HG03442 (cell line): ENCODE measurements around the gene ID3.

Source experiments
- ATAC-seq: cut with Tn5 transposase; IDR thresholded peaks from one replicate; pipeline ENCODE4 v1.9.1; 2021; ENCODE audit warnings: mild to moderate bottlenecking, moderate library complexity; ENCODE audit not compliant: unreplicated experiment

ID3 gene

DNA sequence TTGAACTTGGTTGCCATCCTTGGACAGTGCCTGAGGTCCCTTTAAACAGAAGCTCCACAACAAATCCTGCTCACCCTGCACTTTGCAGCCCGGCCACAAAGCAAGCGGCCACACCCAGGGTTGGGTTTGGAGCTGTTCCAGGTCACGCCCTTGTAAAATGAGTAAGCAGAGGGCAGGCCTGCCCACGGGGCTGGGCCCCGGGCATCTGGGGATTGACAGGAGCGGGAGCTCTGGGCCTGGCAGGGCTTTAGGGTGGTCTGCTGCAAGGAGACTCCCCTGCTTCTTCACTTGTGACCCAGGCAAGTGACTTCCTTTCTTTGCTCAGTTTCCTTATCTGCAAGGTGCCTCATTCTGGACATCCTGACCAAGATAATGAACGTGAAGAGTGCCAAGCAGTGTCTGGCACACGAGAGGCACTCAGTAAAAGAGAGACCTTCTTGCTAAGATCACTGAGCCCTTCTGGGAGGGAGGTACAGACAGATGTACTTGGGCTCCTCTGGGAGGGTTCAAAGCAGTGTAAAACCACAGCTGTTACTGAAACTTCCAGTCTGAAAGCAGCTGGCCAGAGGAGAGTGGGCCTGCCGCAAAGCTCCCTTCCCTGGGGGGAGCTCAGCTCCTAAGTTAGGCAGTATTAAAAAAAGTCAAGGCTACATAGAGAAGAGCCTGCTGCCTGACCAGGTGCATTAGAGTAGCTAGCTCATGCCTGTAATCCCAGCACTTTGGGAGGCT, 30.9 kb downstream of the ID3 start:
- ATAC-seq: no peak

DNA sequence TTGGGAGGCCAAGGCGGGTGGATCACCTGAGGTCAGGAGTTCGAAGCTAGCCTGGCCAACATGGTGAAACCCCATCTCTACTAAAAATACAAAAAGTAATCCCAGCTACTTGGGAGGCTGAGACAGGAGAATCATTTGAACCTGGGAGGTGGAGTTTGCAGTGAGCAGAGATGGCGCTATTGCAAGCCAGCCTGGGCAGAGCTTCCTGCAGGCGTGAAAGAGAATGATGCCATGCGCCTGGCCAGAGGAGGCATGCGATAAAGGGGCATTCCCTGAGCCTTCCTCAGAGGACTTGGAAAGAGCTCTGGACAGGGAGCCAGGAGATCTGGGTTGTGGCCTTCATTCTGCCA, 31.4 kb downstream of the ID3 start:
- no peak for ATAC-seq

DNA sequence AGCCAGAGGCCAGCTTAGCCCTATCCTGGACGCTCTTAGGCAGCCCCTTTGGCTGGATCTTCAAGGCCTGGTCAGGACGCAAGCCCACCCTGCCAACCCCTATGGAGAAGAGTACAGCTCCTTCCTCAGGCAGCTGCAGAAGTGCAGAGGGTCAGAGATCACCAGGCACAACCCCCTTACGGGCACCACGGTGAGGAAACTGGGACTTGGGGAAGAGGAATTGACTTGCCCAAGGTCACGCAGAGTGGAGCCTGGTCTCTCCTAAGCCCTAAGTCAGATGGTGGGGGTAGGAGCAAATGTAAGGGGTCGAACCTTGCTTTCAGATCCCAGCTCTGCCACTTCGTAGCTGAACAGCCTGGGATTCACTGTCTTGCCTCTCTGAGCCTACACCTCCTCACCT, 31.9 kb downstream of the ID3 start:
- no peak for ATAC-seq

DNA sequence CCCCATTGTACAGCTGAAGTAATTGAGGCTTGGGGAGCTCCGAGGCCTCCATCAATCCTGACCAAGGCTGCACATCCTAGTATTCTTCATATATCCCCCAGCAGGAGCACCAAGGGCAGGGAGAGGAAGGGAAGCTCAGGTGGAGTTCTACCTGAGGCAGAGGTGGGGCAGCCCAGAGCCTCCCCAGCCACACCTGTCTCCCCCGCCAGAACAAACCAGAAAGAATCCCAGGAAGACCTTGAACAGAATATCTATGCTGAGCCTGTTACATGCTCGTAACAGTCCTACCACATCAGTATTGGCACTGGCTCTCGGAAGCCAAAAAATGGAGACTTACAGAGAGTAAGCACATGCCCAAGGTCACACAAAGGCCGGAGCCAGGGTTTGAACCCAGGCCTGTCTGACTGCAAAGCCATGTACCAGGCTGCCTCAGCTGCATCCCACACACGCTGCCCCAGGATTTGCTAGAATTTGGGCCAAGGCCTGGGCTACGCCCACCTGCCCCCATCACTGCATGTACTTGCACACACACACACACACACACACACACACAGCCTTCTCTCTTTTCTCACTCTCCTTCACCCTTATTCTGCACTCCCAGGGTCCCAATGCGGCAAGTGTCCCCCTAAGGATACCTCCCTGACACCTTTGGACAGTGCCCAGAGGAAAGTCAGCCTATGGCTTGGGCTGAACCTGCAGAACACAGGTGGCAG, 32.8 kb downstream of the ID3 start:
- no peak for ATAC-seq

DNA sequence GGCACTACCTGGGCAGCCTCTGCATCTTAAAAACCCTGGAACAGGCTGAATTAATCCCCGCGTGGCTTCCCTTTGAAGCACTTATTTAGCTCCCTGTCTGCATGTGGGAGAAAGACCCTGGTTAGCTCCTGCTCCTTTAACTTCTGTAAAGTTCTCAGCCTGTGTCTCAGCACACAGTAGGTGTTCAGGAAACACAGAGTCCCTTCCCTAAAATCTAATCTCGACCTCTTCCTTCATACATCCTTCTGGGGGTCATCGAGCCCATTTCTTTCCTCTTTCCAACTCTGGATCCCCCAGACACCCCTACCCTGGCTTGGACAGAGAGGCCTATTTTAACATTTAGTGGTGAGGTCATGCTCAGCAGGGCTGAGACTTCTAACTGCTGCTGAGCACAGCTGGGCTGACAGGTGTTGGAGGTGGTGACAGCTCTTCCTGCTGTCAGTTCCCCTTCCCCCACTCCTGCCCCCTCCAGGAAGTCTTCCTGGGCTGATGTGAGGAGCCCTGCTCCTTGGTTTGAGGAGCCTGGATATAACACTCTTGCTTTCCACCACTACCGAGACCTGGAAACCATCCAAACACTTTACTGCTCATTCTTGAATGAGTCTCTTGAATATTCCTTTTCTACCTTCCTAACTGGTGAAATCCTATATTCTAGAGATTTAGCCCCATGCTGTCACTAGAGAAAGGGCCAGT, 33.6 kb downstream of the ID3 start:
- ATAC-seq: no peak

DNA sequence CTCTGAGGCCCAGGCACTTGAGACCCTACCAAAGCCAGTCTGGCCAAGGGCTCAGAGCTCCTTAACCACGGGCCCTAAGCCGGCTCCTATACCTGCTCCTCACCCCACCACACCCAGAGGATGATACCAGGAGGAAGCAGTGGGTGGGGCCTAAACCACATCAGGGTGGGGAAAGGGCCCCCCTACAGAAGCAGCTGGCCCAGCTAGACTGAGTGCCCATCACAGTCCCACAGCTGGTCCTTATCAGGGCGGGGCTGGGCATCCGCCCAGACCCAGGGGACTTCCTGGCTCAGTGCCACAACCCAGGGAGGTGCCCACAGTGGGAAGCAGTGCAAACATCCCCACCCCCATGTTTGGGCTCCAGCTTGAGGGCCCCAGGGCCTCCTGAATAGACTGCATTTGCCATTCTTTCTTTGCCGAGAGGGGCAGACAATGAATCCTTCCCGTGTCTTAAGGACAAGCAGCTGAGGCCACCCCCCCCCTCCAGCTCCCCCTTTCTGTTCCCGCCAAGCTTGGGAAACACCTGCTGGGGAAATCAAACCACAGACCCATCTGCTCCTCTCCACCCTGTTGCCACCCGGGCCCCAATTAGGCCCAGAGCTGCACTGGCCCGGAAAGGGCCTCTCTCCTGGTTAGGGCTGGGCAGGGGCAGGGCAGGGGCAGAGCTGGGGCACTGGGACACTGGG, 34.4 kb downstream of the ID3 start:
- ATAC-seq: no peak

DNA sequence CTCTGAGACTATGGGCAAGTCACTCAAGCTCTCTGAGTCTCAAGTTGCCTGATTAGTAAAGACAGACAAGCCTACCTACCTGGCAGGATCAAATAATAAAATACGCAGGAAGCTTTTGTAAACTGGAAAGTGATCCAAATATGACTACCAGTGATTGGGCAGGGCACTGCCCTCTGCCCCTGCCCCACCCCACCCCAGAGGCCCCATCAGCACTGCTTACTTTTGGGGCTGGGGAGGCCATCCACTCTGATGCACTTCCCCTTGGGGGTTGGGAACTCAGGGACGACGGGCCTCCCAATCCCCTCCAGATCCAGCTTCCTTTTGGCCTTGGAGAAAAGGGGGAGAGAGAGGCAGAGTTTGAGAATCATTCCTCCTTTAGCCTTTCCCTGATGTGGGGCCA, 35.1 kb downstream of the ID3 start:
- ATAC-seq: no peak

DNA sequence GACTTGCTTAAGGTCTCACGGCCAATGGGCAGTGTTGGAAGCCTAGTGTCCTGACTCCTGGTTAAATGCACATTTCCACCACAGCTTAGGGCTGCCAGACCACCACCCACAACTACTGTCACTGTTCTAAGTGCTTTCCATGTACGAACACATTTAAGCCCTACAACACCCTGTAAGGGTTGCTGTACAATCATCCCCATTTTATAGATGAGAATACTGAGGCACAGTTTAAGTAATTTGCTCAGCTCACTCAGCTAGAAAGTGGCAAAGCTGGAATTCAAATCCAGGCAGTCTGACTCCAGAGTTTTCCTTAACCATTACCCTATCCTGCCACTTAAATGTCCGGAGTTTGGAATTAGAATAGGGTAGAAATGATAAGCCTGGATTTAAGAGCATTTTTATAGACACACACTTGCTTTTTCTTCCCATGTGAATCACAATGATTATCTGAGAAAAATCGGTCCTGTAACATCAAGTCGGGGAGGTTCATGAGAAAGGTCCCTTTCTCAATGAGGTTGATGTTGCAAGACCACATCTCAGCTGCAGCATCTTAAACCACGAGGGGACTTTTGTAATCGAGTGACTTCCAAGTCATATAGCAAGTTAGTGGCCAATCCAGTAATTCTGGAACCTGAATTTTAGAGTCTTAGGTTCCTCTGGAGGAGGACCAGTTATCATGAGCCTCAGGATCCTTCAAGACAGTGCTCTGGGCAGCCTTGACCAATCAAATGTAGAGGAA, 36.9 kb downstream of the ID3 start:
- ATAC-seq: no peak

DNA sequence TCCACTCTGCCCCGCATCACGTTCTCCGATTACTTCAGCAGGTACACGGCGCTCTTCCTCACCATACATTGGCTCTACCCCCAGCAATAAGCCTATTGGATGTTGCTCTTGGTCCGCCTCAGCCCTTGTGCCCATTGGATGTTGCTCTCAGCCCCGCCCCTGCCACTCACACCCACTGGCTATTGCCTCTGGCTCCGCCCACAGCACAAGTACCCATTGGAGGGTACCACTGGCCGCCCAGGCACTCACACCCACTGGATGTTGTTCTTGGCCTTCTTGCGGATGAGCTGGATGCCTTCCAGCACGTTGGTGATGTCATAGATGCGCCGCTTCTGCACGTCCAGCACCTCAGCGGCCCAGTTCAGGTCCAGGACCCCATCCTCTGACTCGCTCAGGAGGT, 37.7 kb downstream of the ID3 start:
- ATAC-seq: no peak

DNA sequence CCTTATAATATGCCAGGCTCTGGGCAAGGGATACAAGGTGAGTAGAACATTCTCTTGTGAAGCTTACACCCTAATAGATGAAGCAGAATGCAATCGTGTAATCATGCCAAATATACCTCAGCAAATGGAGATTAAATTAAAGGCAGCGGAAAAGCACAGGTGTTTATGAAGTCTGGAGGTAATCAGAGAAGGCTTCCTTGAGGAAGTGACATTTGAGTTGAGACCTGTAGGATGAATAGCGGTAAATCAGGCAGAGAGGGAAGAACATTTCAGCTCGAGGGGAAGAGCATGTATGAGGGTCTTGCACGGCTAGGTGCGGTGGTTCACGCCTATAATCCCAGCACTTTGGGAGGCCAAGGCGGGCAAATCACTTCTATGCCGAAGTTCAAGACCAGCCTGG, 41.7 kb downstream of the ID3 start:
- no peak for ATAC-seq

DNA sequence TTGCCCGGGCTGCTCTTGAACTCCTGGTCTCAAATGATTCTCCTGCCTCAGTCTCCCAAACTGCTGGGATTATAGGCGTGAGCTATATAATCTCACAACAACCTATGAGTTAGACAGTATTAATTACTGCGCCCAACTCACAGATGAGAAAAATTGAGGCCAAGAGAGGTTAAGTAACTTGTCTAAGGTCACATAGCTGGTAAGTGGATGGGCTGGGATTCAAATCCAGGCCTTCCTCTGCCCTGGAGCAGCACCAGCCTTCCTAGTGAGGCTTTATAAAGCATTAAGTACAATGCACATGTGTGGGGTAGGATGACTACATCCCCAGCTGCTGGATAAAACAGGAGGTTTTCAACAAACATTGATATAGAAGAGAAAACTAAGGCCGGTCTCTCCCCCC, 43.4 kb downstream of the ID3 start:
- ATAC-seq: no peak

DNA sequence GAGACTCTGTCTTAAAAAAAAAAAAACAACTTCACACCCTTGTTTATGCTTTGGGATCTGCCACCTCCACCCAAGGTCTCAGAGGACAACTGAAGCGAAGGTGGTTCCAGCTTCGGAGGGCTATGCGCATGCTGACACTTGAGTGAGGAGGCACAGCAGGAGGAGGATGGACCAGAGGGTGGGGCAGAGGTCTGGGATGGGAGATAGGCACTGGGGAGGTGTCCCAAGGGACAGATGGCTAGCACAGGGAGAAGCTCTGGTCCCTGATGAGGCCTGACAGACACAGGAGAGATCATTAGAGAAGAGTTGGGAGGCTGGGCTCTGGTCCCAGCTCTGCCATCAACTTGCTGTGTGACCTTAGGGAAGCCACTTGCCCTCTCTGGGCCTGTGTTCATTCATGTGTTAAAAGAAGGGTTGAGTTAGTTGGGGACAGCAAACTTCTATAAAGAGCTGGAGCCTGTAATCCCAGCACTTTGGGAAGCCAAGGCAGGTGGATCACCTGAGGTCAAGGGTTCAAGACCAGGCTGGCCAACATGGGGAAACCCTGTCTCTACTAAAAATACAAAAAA, 45.1 kb downstream of the ID3 start:
- ATAC-seq: no peak

DNA sequence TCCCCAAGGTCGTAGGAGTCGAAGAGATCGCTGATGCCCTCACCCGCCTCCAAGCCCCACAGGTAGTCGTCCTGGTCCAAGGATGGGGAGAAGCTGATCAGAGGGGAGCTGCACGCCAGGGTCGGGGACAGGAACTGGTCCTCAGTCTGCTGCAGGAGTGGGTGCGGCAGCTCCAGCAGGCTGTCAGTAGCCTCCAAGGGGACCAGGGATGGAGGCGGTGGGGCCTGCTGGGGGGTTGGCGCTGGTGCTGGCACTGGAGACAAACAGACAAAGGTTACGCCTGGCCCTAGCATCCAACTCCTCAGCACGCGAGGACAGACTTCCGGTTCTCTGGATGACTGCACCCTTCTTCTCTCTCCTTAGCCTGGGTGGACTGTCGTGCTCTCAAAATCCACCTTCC, 49.4 kb downstream of the ID3 start:
- ATAC-seq: no peak
